Epidermal melanocyte (primary cell): Measurements from ENCODE around the gene SPATC1L.

Experiments
- DNase-seq: peaks from one replicate; pipeline ENCODE4 v3.0.0; 2011; ENCODE audit warnings: low spot score; ENCODE audit not compliant: insufficient read length

Gene SPATC1L

DNA sequence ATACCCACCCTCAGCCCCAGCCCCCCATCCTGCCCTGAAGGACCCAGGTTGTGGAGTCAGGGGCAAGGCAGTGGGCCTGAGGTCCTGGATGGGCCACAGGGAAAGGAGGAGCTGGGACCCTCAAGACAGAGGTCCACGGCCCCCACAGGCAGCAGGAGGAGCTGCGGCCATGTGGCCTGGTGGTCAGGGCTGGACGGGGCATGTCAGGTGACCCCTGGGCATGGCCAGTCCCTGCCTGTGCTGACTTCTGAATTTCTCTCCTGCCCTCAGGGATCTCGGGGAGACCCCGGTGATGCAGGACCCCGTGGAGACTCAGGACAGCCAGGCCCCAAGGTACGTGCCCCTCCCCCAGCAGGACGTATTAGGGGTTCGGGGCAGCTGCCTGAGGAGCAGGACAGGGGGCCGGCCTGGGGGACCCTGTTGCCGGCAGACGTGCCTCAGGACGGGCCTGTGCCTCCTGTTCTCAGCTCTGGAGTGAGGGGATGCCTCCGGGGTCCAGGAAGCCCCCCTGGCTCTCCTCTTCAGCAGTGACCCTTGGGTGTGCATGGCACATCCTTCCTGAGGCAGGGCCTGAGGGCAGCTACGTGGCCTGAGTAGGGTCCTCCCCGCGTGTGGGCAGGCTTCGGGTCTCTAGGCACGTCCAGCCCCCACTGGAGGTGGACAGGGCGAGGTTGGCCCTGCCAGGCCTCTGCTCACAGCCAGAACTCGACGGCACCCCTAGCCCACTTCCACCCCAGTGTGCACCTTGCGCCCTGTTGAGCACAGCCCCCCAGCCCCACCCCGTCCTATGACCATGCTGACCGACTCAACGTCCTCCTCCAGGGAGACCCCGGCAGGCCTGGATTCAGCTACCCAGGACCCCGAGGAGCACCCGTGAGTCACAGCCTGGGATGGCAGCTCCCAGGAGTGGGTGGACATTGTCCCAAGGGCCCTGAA, 62.7 kb downstream of the SPATC1L start:
- peak; percentile 15 for DNase-seq

DNA sequence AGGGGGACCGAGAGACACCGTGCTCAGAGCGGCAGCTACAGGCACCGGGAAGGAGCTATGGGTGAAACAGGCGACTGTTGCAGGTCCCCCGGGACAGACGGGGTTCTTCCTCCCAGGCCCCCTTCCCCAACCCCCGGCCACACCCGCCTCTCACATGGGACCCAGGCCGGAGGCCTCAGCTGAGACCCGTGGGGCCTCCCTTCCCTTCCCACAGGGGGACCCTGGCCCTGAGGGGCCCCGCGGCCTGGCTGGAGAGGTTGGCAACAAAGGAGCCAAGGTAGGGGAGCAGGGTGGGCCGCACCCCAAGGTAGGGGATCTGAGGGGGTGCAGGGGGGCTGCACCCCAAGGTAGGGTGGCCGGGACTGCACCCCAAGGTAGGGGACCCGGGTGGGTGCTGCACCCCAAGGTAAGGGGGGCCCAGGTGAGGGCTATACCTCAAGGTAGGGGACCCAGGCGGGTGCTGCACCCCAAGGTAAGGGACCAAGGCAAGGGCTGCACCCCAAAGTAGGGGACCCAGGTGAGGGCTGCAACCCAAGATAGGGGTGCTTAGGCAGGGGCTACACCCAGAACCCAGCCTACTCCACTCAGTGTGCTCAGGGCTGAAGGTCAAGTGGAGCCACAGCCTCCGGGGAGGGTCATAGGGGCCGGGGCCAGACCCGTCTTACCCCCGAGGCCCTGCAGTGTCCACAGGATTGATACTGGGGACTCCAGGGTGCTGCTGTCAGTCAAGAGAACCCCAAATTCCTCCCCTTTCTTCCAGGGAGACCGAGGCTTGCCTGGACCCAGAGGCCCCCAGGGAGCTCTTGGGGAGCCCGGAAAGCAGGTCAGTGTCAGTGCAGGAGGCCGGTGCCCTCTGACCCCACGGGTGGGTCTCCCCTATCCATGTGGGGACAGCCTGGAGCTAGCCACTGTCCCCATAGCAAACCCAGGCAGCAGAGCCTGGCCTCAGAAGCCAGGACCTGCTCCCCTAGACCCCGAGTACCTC, 63.7 kb downstream of the SPATC1L start:
- peak; percentile 11 for DNase-seq

- DNase-seq, result peak; percentile 11
Measured at GRCh38 chr21:46119637-46120271, 64.5 kb downstream of the SPATC1L start.

GRCh38 chr21:46119144-46119636, 65.1 kb downstream of the SPATC1L start:
- peak; percentile 13 for DNase-seq

- no peak for DNase-seq
Measured at GRCh38 chr21:46118316-46119143, 65.7 kb downstream of the SPATC1L start.

DNA sequence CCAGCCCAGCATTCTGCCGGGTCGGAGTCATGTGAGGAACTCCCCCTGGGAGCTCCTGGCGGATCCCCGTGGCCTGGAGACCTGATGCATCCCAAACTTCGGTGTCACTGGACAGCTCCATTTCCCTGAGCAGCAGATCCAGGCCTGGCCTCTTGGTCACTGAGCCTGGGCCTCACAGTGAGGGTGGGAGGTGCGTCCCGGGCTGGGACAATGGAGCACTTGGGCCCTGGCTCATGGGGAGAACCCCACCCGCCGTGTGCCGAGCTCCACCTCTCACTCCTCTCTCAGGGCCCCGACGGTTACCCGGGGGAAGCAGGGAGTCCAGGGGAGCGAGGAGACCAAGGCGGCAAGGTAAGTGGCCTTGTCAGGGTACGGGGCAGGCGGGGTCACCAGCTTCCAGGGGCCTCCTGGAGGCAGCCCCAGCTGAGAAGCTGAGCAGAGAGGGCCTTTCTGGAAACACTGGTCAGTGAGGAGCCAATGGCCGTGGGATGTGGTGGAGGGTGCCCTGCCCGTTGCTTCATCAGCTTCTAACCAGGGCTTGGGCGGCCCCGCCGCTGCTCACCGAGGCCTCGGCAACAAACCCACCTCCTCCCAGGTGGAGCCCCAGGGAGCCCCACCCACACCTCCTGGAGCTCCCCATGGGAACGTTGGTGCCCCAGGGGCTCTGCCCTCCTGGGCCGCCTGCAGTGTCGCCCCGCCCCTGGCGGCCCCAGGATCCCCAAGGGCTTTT, 66.5 kb downstream of the SPATC1L start:
- DNase-seq, result peak; percentile 11

DNA sequence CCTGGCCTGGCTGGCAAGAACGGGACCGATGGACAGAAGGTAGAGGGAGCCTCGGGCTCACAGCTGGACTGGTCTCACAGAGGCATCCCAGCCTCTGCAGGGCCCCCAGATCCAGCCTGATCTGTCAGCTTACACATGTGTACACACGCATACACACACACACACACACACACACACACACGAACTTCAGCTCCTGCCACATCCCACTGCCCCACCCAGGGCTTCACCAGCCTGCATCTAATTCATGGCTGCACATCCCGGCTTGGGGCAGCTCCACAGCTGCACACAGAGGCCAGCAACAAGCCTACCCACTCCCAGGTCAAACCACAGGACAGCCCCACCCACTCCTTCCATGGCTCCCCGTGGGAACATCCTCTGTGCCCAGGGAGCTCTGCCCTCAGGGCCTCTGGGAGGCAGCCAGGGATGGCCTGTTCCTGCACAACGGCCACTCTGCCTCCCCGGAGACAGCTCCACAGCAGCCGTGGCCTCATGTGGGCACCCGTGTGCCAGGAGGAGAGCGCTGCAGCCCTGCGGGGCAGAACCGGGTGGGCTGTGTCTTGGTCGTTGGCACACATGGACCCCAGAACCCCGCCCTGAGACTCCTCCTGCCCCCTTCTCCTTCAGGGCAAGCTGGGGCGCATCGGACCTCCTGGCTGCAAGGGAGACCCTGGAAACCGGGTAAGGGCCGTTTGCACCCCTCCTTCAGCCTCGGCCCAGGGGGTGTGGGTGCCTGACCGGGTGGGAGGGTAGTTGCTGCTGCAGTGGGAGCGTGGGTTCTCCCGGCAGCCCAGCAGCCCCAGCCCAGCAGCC, 67.3 kb downstream of the SPATC1L start:
- DNase-seq, result peak; percentile 76

DNA sequence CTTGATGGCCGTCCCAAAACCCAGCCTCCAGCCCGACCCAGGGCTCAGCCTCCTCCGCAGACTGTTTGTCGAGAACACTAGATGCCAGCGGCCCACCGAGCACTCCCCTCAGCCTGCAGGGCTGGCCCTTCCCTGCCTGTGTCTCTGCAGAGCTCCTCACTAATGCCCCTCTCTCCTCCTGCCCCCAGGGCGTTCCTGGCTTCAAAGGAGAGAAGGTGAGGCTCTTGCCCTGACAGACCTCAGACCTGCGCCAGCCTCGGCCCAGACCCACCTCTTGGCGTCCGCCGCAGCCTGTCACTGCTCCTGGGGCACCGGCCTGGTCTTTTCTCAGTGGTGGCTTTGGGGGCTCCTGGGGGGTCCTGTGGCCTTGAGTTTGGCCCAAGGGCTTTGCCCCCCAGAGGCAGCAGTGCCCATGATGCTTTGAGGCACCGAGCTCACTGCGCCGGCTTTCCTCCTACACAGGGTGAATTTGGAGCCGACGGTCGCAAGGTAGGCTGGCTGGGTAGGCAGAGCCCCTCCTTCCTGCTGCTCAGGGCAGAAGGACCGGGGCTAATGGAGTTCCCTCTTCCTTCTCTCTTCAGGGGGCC, 68.0 kb downstream of the SPATC1L start:
- no peak for DNase-seq

- DNase-seq, result no peak
Measured at GRCh38 chr21:46115441-46116188, 68.6 kb downstream of the SPATC1L start.

GRCh38 chr21:46114963-46115362, 69.3 kb downstream of the SPATC1L start:
- no peak for DNase-seq

- peak; percentile 5 for DNase-seq
Measured at GRCh38 chr21:46113497-46114176, 70.6 kb downstream of the SPATC1L start.

DNA sequence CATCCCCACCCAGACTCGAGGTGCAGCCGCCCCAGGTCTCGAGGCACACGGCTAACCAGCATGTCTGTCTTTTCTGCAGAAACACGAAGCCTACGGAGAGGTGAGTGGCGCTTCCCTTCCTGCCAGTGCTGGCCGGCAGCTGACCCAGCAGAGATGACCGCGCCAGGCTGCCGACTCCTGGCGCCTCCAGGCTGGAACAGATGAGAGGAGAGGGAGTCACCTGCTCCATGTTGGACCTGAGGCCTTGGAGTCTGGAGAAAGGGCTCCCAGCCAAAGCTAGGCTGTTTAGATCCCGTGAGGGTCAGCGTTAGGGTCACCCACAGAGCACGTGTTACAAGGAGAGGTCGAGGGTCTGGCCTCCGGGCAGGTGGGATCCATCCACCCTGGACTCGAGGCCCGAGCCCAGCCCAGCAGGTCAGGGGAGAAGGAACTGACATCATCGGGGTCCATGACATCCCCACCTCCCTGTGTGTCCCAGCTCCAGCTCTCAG, 71.5 kb downstream of the SPATC1L start:
- peak; percentile 5 for DNase-seq

GRCh38 chr21:46111857-46112724, 72.2 kb downstream of the SPATC1L start:
- DNase-seq, result peak; percentile 16

- DNase-seq, result peak; percentile 11
Measured at GRCh38 chr21:46111193-46111571, 73.1 kb downstream of the SPATC1L start.
